ENCODE data around the gene DMXL2. TPM values are rescaled to one million over a fixed set of nuclear protein-coding genes. Genes with fewer than 3 reads are reported as not detected.
A peak's percentile ranks its signal among the peaks of the same experiment; 100 is the strongest.

The DMXL2 gene
- total and polyA plus RNA-seq, 9 of the 15 experiments (the other 6 are each of a cell fraction or from before 2014, with no cell fraction given), result 9.3 to 57.7 (median 30.7) TPM

GRCh38 chr15:51647128-51647562, 24.6 kb upstream of the DMXL2 start (continued):
- TF ChIP-seq ZNF785 (CRISPR knock-in tag; IDR thresholded peaks at IDR 0.05) (no peak), ZNF133 (CRISPR knock-in tag; IDR thresholded peaks at IDR 0.05) (no peak), CEBPG (CRISPR knock-in tag; IDR thresholded peaks at IDR 0.05) (no peak), CEBPG (tag; conservative IDR thresholded peaks at IDR 0.05 in 1 of 2, IDR thresholded peaks at IDR 0.05 in 1 of 2) (peak in 1 of 2 experiments; percentile 52; a peak in 2 of 4 replicates), CC2D1A (IDR thresholded peaks at IDR 0.05) (peak; percentile 96), ELF4 (CRISPR knock-in tag; IDR thresholded peaks at IDR 0.05) (peak; percentile 93), ZBTB26 (CRISPR knock-in tag; IDR thresholded peaks at IDR 0.05) (no peak), ZFP1 (CRISPR knock-in tag; IDR thresholded peaks at IDR 0.05) (no peak), ZKSCAN3 (CRISPR knock-in tag; IDR thresholded peaks at IDR 0.05) (no peak), SRSF9 (IDR thresholded peaks at IDR 0.05; ENCODE audit: borderline replicate concordance, low read depth, low read length) (no peak), SMARCE1 (IDR thresholded peaks at IDR 0.05) (peak; percentile 97), ZNF79 (CRISPR knock-in tag; IDR thresholded peaks at IDR 0.05; ENCODE audit: low read depth) (peak; percentile 68; the same call in 1 of the 2 replicates), PATZ1 (CRISPR knock-in tag; IDR thresholded peaks at IDR 0.05; ENCODE audit: borderline replicate concordance) (no peak), SLC30A9 (CRISPR knock-in tag; IDR thresholded peaks at IDR 0.05) (no peak), E2F6 (IDR thresholded peaks at IDR 0.05; ENCODE audit: borderline replicate concordance in 1 of 2, extremely low read depth in 1 of 2, insufficient read depth in 1 of 2, insufficient read length in 1 of 2, low read depth in 1 of 2, low read length in 1 of 2, poor library complexity in 1 of 2, severe bottlenecking in 1 of 2) (no peak), HOXB6 (CRISPR knock-in tag; IDR thresholded peaks at IDR 0.05; ENCODE audit: borderline replicate concordance) (no peak)
- TF ChIP-seq, protein P1, sequence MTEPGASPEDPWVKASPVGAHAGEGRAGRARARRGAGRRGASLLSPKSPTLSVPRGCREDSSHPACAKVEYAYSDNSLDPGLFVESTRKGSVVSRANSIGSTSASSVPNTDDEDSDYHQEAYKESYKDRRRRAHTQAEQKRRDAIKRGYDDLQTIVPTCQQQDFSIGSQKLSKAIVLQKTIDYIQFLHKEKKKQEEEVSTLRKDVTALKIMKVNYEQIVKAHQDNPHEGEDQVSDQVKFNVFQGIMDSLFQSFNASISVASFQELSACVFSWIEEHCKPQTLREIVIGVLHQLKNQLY (CRISPR knock-in tag; conservative IDR thresholded peaks at IDR 0.05), result no peak
- TF ChIP-seq, protein P2, sequence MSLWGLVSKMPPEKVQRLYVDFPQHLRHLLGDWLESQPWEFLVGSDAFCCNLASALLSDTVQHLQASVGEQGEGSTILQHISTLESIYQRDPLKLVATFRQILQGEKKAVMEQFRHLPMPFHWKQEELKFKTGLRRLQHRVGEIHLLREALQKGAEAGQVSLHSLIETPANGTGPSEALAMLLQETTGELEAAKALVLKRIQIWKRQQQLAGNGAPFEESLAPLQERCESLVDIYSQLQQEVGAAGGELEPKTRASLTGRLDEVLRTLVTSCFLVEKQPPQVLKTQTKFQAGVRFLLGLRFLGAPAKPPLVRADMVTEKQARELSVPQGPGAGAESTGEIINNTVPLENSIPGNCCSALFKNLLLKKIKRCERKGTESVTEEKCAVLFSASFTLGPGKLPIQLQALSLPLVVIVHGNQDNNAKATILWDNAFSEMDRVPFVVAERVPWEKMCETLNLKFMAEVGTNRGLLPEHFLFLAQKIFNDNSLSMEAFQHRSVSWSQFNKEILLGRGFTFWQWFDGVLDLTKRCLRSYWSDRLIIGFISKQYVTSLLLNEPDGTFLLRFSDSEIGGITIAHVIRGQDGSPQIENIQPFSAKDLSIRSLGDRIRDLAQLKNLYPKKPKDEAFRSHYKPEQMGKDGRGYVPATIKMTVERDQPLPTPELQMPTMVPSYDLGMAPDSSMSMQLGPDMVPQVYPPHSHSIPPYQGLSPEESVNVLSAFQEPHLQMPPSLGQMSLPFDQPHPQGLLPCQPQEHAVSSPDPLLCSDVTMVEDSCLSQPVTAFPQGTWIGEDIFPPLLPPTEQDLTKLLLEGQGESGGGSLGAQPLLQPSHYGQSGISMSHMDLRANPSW (CRISPR knock-in tag; IDR thresholded peaks at IDR 0.05), result no peak
- TF ChIP-seq, protein P3, sequence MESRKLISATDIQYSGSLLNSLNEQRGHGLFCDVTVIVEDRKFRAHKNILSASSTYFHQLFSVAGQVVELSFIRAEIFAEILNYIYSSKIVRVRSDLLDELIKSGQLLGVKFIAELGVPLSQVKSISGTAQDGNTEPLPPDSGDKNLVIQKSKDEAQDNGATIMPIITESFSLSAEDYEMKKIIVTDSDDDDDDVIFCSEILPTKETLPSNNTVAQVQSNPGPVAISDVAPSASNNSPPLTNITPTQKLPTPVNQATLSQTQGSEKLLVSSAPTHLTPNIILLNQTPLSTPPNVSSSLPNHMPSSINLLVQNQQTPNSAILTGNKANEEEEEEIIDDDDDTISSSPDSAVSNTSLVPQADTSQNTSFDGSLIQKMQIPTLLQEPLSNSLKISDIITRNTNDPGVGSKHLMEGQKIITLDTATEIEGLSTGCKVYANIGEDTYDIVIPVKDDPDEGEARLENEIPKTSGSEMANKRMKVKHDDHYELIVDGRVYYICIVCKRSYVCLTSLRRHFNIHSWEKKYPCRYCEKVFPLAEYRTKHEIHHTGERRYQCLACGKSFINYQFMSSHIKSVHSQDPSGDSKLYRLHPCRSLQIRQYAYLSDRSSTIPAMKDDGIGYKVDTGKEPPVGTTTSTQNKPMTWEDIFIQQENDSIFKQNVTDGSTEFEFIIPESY (CRISPR knock-in tag; IDR thresholded peaks at IDR 0.05), result no peak
